ENCODE measurements around the gene MFAP2. TPM values are rescaled to one million over a fixed set of nuclear protein-coding genes. Genes with fewer than 3 reads are reported as not detected.

MFAP2 gene
- total RNA-seq, 1 experiment from 2014 or later, result 141 TPM

DNA sequence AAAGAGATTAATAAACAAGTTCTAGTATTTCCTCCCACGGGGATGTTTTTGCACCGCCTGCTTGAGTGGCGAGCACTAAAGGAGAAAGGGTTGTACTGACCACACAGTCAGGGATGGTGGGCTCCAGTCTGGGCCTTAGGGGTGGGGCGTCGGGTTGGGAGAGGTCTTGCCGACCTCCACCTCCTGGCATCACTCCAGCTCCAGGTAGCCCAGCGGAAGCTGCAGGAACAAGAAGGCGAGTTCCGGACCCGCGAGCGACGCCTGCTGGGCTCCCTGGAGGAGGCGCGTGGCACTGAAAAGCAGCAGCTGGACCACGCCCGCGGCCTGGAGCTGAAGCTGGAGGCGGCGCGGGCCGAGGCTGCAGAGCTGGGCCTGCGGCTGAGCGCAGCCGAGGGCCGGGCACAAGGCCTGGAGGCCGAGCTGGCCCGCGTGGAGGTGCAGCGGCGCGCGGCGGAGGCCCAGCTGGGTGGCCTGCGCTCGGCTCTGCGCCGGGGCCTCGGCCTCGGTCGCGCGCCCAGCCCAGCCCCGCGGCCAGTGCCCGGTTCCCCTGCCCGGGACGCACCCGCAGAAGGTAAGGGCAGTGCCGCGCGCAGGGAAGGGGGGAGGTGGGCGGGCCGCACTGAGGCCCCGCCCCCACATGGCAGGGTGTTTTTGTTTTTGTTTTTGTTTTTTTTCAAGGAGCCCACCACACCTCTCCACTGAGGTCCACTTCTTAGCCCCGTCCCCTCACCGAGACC, 19.7 kb downstream of the MFAP2 start (continued):
- TF ChIP-seq SOX15 (CRISPR knock-in tag; IDR thresholded peaks at IDR 0.05), result no peak
- TF ChIP-seq SMAD4 (CRISPR knock-in tag; IDR thresholded peaks at IDR 0.05), result no peak
- no peak for TF ChIP-seq ATF1 (CRISPR knock-in tag; IDR thresholded peaks at IDR 0.05)
- TF ChIP-seq MAX (CRISPR knock-in tag; IDR thresholded peaks at IDR 0.05), result peak; percentile 83
- no peak for TF ChIP-seq GRHL2 (CRISPR knock-in tag; IDR thresholded peaks at IDR 0.05; ENCODE audit: insufficient replicate concordance, severe bottlenecking)
- no peak for TF ChIP-seq TP53 (CRISPR knock-in tag; IDR thresholded peaks at IDR 0.05)
- TF ChIP-seq E2F5 (CRISPR knock-in tag; IDR thresholded peaks at IDR 0.05), result 0 out of 2 replicates have a peak, but pooled peaks have one; percentile 51
- no peak for TF ChIP-seq SMAD3 (CRISPR knock-in tag; IDR thresholded peaks at IDR 0.05; ENCODE audit: borderline replicate concordance)
- no peak for TF ChIP-seq ZNF121 (CRISPR knock-in tag; IDR thresholded peaks at IDR 0.05)
- TF ChIP-seq, protein P1, sequence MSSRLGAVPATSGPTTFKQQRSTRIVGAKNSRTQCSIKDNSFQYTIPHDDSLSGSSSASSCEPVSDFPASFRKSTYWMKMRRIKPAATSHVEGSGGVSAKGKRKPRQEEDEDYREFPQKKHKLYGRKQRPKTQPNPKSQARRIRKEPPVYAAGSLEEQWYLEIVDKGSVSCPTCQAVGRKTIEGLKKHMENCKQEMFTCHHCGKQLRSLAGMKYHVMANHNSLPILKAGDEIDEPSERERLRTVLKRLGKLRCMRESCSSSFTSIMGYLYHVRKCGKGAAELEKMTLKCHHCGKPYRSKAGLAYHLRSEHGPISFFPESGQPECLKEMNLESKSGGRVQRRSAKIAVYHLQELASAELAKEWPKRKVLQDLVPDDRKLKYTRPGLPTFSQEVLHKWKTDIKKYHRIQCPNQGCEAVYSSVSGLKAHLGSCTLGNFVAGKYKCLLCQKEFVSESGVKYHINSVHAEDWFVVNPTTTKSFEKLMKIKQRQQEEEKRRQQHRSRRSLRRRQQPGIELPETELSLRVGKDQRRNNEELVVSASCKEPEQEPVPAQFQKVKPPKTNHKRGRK (CRISPR knock-in tag; IDR thresholded peaks at IDR 0.05; ENCODE audit: borderline replicate concordance), result no peak
- TF ChIP-seq, protein P2, sequence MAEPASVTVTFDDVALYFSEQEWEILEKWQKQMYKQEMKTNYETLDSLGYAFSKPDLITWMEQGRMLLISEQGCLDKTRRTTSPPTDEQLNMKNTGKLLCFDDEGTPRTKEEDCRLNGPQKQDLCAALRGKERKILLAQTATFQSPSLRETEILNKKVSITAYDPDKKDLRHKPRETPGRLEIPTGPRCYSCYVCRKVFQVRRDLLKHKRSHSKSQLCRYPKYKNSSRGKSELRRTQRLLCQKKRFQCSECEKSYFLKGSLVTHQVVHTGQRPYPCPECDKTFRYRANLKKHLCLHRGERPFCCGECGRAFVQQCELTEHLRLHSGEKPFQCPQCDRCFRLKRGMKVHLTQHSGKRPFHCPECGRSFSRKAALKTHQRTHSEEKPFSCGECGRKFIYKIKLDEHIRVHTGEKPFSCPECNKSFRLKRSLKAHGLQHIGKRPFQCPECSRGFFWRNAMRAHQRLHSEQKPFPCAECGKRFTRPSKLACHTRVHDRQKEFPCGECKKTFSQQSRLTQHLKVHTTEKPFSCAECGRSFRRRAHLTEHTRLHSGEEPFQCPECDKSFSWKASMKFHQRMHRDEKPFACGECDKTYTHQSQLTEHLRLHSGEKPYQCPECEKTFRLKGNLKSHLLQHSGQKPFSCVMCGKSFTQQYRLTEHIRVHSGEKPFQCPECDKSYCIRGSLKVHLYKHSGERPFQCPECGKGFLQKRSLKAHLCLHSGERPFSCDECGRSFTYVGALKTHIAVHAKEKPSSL (CRISPR knock-in tag; conservative IDR thresholded peaks at IDR 0.05), result no peak
- TF ChIP-seq, protein P3, sequence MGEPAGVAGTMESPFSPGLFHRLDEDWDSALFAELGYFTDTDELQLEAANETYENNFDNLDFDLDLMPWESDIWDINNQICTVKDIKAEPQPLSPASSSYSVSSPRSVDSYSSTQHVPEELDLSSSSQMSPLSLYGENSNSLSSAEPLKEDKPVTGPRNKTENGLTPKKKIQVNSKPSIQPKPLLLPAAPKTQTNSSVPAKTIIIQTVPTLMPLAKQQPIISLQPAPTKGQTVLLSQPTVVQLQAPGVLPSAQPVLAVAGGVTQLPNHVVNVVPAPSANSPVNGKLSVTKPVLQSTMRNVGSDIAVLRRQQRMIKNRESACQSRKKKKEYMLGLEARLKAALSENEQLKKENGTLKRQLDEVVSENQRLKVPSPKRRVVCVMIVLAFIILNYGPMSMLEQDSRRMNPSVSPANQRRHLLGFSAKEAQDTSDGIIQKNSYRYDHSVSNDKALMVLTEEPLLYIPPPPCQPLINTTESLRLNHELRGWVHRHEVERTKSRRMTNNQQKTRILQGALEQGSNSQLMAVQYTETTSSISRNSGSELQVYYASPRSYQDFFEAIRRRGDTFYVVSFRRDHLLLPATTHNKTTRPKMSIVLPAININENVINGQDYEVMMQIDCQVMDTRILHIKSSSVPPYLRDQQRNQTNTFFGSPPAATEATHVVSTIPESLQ (CRISPR knock-in tag; IDR thresholded peaks at IDR 0.05), result no peak
- TF ChIP-seq NFYB (CRISPR knock-in tag; conservative IDR thresholded peaks at IDR 0.05; ENCODE audit: low read depth), result no peak
- TF ChIP-seq NR2C2 (CRISPR knock-in tag; IDR thresholded peaks at IDR 0.05), result no peak
- TF ChIP-seq ZNF396 (CRISPR knock-in tag; IDR thresholded peaks at IDR 0.05; ENCODE audit: borderline replicate concordance), result no peak
- TF ChIP-seq TEAD4 (CRISPR knock-in tag; IDR thresholded peaks at IDR 0.05), result no peak
- no peak for TF ChIP-seq RORB (CRISPR knock-in tag; IDR thresholded peaks at IDR 0.05)
- TF ChIP-seq HMGXB4 (CRISPR knock-in tag; IDR thresholded peaks at IDR 0.05), result peak; percentile 72; the same call in 1 of the 2 replicates
- no peak for TF ChIP-seq ATF3 (CRISPR knock-in tag; conservative IDR thresholded peaks at IDR 0.05)
- no peak for TF ChIP-seq RELA (CRISPR knock-in tag; IDR thresholded peaks at IDR 0.05; ENCODE audit: borderline replicate concordance)
- TF ChIP-seq, protein P4, sequence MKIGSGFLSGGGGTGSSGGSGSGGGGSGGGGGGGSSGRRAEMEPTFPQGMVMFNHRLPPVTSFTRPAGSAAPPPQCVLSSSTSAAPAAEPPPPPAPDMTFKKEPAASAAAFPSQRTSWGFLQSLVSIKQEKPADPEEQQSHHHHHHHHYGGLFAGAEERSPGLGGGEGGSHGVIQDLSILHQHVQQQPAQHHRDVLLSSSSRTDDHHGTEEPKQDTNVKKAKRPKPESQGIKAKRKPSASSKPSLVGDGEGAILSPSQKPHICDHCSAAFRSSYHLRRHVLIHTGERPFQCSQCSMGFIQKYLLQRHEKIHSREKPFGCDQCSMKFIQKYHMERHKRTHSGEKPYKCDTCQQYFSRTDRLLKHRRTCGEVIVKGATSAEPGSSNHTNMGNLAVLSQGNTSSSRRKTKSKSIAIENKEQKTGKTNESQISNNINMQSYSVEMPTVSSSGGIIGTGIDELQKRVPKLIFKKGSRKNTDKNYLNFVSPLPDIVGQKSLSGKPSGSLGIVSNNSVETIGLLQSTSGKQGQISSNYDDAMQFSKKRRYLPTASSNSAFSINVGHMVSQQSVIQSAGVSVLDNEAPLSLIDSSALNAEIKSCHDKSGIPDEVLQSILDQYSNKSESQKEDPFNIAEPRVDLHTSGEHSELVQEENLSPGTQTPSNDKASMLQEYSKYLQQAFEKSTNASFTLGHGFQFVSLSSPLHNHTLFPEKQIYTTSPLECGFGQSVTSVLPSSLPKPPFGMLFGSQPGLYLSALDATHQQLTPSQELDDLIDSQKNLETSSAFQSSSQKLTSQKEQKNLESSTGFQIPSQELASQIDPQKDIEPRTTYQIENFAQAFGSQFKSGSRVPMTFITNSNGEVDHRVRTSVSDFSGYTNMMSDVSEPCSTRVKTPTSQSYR (CRISPR knock-in tag; IDR thresholded peaks at IDR 0.05), result no peak
- 0 out of 2 replicates have a peak, but pooled peaks have one; percentile 51 for TF ChIP-seq TEAD1 (CRISPR knock-in tag; IDR thresholded peaks at IDR 0.05)
- no peak for TF ChIP-seq FOXJ3 (CRISPR knock-in tag; IDR thresholded peaks at IDR 0.05; ENCODE audit: borderline replicate concordance)
- TF ChIP-seq SP1 (CRISPR knock-in tag; conservative IDR thresholded peaks at IDR 0.05), result peak; percentile 70
- no peak for TF ChIP-seq IRF1 (CRISPR knock-in tag; IDR thresholded peaks at IDR 0.05)
